ENCODE results near the gene HDAC9.

GRCh38 chr7:18806177-18806576 is 310.6 kb downstream of the HDAC9 start:
- TF ChIP-seq POLR2A (IDR thresholded peaks at IDR 0.05; ENCODE audit: low read depth, low read length), result no peak
- no peak for TF ChIP-seq POLR2AphosphoS5 (IDR thresholded peaks at IDR 0.05; ENCODE audit: low read depth, low read length)

Data from GM12892 (cell line).